GM12872 (cell line): ENCODE data around the gene CFAP92.

Experiments
- CTCF ChIP-seq: IDR thresholded peaks from 3 replicates; pipeline ENCODE4 v1.5.1; 2011; ENCODE audit warnings: low read depth, mild to moderate bottlenecking, low read length, moderate library complexity; ENCODE audit not compliant: insufficient read depth

The CFAP92 gene

DNA sequence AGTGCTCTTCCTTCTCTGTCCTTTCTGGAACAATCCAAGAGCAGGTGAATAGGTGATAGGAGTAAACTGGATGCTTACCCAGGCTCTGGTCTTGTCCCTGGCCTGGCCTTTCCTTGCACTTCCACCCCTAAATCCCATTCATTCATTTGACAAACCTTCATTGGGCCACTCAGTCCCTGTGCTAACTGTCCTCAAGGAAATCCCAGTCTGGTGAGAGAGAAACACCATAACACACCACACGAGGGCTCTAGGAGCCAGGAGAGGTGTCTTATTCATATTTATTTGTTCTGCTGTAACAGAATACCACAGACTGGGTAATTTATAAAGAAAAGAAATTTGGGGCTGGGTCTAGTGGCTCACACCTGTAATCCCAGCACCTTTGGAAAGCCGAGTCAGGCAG lies 30.0 kb upstream of the CFAP92 start:
- TF ChIP-seq CTCF = peak; percentile 36; the same call in 1 of the 3 replicates

DNA sequence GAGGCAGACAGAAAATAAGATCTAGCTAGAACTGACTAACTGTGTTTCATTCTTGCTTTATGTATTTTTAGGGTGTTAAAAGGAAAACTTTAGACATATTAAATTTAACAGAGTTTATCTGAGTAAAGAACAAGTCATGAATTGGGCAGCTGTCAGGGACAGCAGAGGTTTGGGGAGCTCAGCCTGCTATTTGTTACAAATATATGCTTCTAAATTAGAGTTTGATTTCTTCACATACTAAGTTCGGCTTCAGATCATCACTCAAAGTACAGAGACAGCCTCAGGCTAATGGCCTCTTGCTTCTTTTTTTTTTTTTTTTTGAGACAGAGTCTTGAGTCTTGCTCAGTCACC lies 29.1 kb upstream of the CFAP92 start:
- no peak for TF ChIP-seq CTCF

- TF ChIP-seq CTCF = no peak
Measured at GRCh38 chr3:129022114-129023007, 28.5 kb upstream of the CFAP92 start.

DNA sequence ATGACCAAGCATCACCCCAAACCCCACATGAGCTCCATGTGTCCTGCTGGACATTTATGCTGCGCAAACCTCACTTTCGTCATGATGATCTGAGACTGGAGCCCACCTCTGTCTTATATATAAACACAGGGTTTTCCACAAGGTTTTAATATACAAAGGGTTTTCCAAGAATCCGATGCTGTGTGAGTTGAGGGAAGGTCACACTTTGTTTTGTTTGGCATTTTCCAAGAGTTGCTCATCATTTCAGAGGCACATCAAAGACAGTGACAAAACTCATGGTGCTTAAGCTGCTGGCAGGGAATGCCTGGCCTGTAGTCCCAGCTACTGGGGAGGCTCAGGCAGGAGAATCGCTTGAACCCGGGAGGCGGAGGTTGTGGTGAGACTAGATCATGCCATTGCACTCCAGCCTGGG lies 27.3 kb upstream of the CFAP92 start:
- no peak for TF ChIP-seq CTCF

- TF ChIP-seq CTCF = no peak
Measured at GRCh38 chr3:129020691-129021090, 26.8 kb upstream of the CFAP92 start.

DNA sequence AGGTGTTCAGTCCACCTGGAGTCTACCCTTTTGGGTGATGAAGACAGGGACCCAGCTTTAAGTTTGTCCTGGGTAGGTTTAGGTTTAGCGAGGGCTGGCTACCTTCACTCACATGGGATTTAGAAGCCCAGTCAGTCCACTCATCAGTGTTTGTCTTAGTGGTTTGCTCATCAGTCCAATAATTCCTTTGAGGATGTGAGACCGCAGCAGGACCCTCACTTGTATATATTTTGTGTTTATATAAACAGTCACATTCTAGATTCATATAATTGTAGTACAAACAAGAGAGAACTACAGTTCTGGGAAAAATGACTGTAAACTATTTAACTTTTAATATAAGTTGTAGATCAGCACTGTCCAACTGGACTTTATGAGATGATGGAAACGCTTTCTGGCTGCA lies 25.4 kb upstream of the CFAP92 start:
- no peak for TF ChIP-seq CTCF

GRCh38 chr3:129018751-129019150 lies 24.9 kb upstream of the CFAP92 start:
- TF ChIP-seq CTCF = no peak
